ENCODE results near the gene TTC23. TPM values are rescaled to one million over a fixed set of nuclear protein-coding genes. Genes with fewer than 3 reads are reported as not detected.

Gene TTC23
- total and polyA plus RNA-seq, 2 donors (not counting 3 experiments of a cell fraction or from before 2014, with no cell fraction given) = 4.1 to 27.3 TPM

DNA sequence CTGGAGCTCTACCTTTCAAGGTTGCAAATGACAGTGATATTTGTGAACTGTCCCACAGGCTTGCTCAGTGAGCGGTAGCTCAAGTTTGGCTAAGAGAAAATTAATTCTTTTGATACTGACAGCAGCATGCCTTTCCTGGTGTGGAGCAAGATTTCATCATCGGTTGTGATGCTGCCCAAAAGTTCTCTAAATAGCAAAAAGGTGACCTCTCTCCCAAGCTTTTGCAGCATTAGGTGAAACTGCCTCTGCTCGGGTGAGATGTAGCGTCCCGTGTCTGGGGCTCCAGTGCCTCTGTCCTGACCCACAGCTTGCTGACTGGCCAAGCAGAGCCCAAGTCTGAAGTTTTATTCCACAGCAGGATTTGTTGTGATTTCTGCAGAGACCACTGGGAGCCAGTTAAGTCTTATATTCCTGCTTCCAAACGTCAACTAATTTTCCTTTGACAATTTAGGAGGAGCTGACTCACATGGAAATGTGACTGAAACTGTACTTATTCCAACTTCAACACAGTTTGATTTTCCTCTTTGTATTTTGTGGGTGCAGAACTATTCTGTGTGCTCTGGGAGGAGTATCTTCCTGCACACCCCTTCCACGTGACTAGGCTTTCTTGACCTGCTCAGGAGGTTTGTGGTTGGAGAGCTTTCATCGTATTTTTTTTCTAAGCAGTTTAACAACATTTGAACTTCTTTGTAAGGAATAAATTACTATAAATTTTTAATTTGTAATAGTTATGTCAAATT is 138.6 kb downstream of the TTC23 start:
- FAIRE-seq = no peak

More for the DNA sequence above, 138.6 kb downstream of the TTC23 start:
- H3K9me3 ChIP-seq (replicated peaks; ENCODE audit: control insufficient read depth, insufficient read depth, low read length) = no peaks in the 10 kb centered on the region
- no peak for TF ChIP-seq JUN (IDR thresholded peaks at IDR 0.05; ENCODE audit: borderline replicate concordance, insufficient read depth, insufficient read length, low read depth)
- no peak for TF ChIP-seq FOS (IDR thresholded peaks at IDR 0.05; ENCODE audit: borderline replicate concordance, insufficient read depth, low read length)
- no peak for TF ChIP-seq CTCF (IDR thresholded peaks at IDR 0.05; ENCODE audit: extremely low read depth in 1 of 2, insufficient read depth in 1 of 2, low read depth in 1 of 2, low read length in 2 of 2)
- TF ChIP-seq GATA2 (IDR thresholded peaks at IDR 0.05; ENCODE audit: insufficient read depth, insufficient read length, low read depth, low read length) = no peak
- no peak overlapping the region for H3K27ac ChIP-seq (ENCODE audit: insufficient read depth, low read depth, low read length)
- POLR2A ChIA-PET = no interaction called here
- H4K20me1 ChIP-seq (replicated peaks; ENCODE audit: control insufficient read depth, extremely low read depth, insufficient read depth, low read length) = no peaks in the 10 kb centered on the region
- H3K36me3 ChIP-seq (ENCODE audit: control insufficient read depth in 2 of 2, extremely low read depth in 1 of 2, insufficient read depth in 2 of 2, low read length in 2 of 2) = peaks cover 0 to 2% of the 10 kb centered on the region in 2 experiments
- no peaks in the 10 kb centered on the region for H3K79me2 ChIP-seq (ENCODE audit: control insufficient read depth, insufficient read depth, low read length)
- H3K4me3 ChIP-seq (replicated peaks in 1 of 3; ENCODE audit: insufficient read depth in 1 of 3, low read depth in 1 of 3, low read length in 3 of 3) = no peak overlapping the region
- H3K9me1 ChIP-seq (replicated peaks; ENCODE audit: control insufficient read depth, extremely low read depth, insufficient read depth, low read length) = no peaks in the 10 kb centered on the region
- no peak overlapping the region for H3K4me2 ChIP-seq (ENCODE audit: insufficient read depth, low read length)
- no peak for DNase-seq (ENCODE audit: low read depth, low spot score)
- H3K4me1 ChIP-seq (ENCODE audit: control insufficient read depth, extremely low read depth, insufficient read depth, low read length) = peaks cover 7% of the 10 kb centered on the region
- dilution Hi-C loops (cut with MboI; ENCODE audit: extremely low pct_ligation_motif_present, low sequenced_read_pairs) (no loop called here), intact Hi-C loops (cut with micrococcal nuclease) (no loop called here)
- no peak overlapping the region for H3K9ac ChIP-seq (replicated peaks; ENCODE audit: extremely low read depth, insufficient read depth, low read length)
- CTCF ChIA-PET = interaction anchor here (0.7 to 3.2 kb wide), 3 partner anchors 10 to 99 kb away, joined by 3 to 17 read pairs (median 6); no protein-coding TSS in a partner anchor
- no peaks in the 10 kb centered on the region for H3K27me3 ChIP-seq (ENCODE audit: control insufficient read depth in 2 of 2, insufficient read depth in 2 of 2, low read length in 2 of 2)
- no TSS peak for BruUV-seq (replicated peaks)
- H2AFZ ChIP-seq (ENCODE audit: low read depth, low read length) = no peak overlapping the region

All from endothelial cell of umbilical vein (primary cell).